IPS-20b (cell line): ENCODE data around the gene TMEM163.
"Not testable (repeated sequence)": the region's sequence is repeated elsewhere in the genome, so short reads cannot be mapped to it uniquely, and the experiment has no call there.

Source experiments
- H3K27ac ChIP-seq: one replicate; pipeline ENCODE4 v1.5.1; 2013; ENCODE audit warnings: low read length
- H3K27me3 ChIP-seq: 2 replicates; pipeline ENCODE4 v1.6.1; 2013; ENCODE audit warnings: mild to moderate bottlenecking, low read length, inconsistent platforms; ENCODE audit not compliant: insufficient read depth
- H3K36me3 ChIP-seq: 2 replicates; pipeline ENCODE4 v1.6.1; 2013; ENCODE audit warnings: low read depth, mild to moderate bottlenecking, inconsistent platforms, low read length, moderate library complexity; ENCODE audit not compliant: insufficient read depth
- H3K4me1 ChIP-seq: 2 replicates; pipeline ENCODE4 v1.6.1; 2013; ENCODE audit warnings: mild to moderate bottlenecking, control low read depth, inconsistent platforms, low read length, moderate library complexity; ENCODE audit not compliant: insufficient read depth
- H3K4me3 ChIP-seq: 2 replicates; pipeline ENCODE4 v1.5.1; 2013; ENCODE audit warnings: mild to moderate bottlenecking, low read length, inconsistent platforms
- H3K9ac ChIP-seq: 2 replicates; pipeline ENCODE4 v1.6.1; 2013; ENCODE audit warnings: low read depth, mild to moderate bottlenecking, inconsistent platforms, low read length, moderate library complexity
- H3K9me3 ChIP-seq: 2 replicates; pipeline ENCODE4 v1.6.1; 2013; ENCODE audit warnings: mild to moderate bottlenecking, low read depth, low read length, inconsistent platforms; ENCODE audit not compliant: insufficient read depth

Gene TMEM163

GRCh38 chr2:134656391-134656790 is 62.4 kb downstream of the TMEM163 start:
- H3K36me3 ChIP-seq, H3K4me3 ChIP-seq, H3K9me3 ChIP-seq, H3K9ac ChIP-seq, H3K4me1 ChIP-seq, H3K27ac ChIP-seq, H3K27me3 ChIP-seq: not testable (repeated sequence)

GRCh38 chr2:134648586-134648985 is 70.2 kb downstream of the TMEM163 start:
- H3K27ac ChIP-seq: no peak overlapping the region
- no peak overlapping the region for H3K9ac ChIP-seq
- H3K4me1 ChIP-seq: no peaks in the 10 kb centered on the region
- H3K9me3 ChIP-seq: no peaks in the 10 kb centered on the region
- no peaks in the 10 kb centered on the region for H3K36me3 ChIP-seq
- H3K4me3 ChIP-seq: no peak overlapping the region
- no peaks in the 10 kb centered on the region for H3K27me3 ChIP-seq

GRCh38 chr2:134647607-134648256 is 71.1 kb downstream of the TMEM163 start:
- Histone ChIP-seq H3K27me3 (no peaks in the 10 kb centered on the region), H3K36me3 (no peaks in the 10 kb centered on the region), H3K4me3 (no peak overlapping the region), H3K9me3 (no peaks in the 10 kb centered on the region), H3K9ac (no peak overlapping the region), H3K4me1 (no peaks in the 10 kb centered on the region), H3K27ac (no peak overlapping the region)

- no peak overlapping the region for H3K9ac ChIP-seq
- no peak overlapping the region for H3K27ac ChIP-seq
- H3K27me3 ChIP-seq: no peaks in the 10 kb centered on the region
- no peaks in the 10 kb centered on the region for H3K36me3 ChIP-seq
- no peaks in the 10 kb centered on the region for H3K9me3 ChIP-seq
- no peak overlapping the region for H3K4me3 ChIP-seq
- H3K4me1 ChIP-seq: no peaks in the 10 kb centered on the region
Observed at GRCh38 chr2:134642938-134643337, 75.9 kb downstream of the TMEM163 start.

- Histone ChIP-seq H3K27me3 (no peaks in the 10 kb centered on the region), H3K9ac (no peak overlapping the region), H3K36me3 (no peaks in the 10 kb centered on the region), H3K4me1 (no peaks in the 10 kb centered on the region), H3K4me3 (no peak overlapping the region), H3K9me3 (no peaks in the 10 kb centered on the region), H3K27ac (no peak overlapping the region)
Observed at GRCh38 chr2:134640494-134640893, 78.3 kb downstream of the TMEM163 start.

GRCh38 chr2:134639265-134639664 is 79.5 kb downstream of the TMEM163 start:
- Histone ChIP-seq H3K9ac (no peak overlapping the region), H3K27me3 (no peaks in the 10 kb centered on the region), H3K4me1 (no peaks in the 10 kb centered on the region), H3K4me3 (no peak overlapping the region), H3K27ac (no peak overlapping the region), H3K9me3 (no peaks in the 10 kb centered on the region), H3K36me3 (no peaks in the 10 kb centered on the region)

- Histone ChIP-seq H3K9ac (no peak overlapping the region), H3K27me3 (no peaks in the 10 kb centered on the region), H3K4me3 (no peak overlapping the region), H3K4me1 (no peaks in the 10 kb centered on the region), H3K36me3 (no peaks in the 10 kb centered on the region), H3K27ac (no peak overlapping the region), H3K9me3 (no peaks in the 10 kb centered on the region)
Observed at GRCh38 chr2:134636714-134637113, 82.1 kb downstream of the TMEM163 start.

GRCh38 chr2:134634054-134634753 is 84.6 kb downstream of the TMEM163 start:
- Histone ChIP-seq H3K36me3 (no peaks in the 10 kb centered on the region), H3K4me3 (no peak overlapping the region), H3K9ac (no peak overlapping the region), H3K4me1 (no peaks in the 10 kb centered on the region), H3K27ac (no peak overlapping the region), H3K9me3 (no peaks in the 10 kb centered on the region), H3K27me3 (no peaks in the 10 kb centered on the region)

- H3K4me1 ChIP-seq: no peaks in the 10 kb centered on the region
- H3K36me3 ChIP-seq: no peaks in the 10 kb centered on the region
- no peaks in the 10 kb centered on the region for H3K27me3 ChIP-seq
- no peaks in the 10 kb centered on the region for H3K9me3 ChIP-seq
- H3K4me3 ChIP-seq: no peak overlapping the region
- H3K9ac ChIP-seq: no peak overlapping the region
- H3K27ac ChIP-seq: no peak overlapping the region
Observed at GRCh38 chr2:134630504-134631159, 88.2 kb downstream of the TMEM163 start.

GRCh38 chr2:134628453-134628852 is 90.3 kb downstream of the TMEM163 start:
- H3K4me1 ChIP-seq: no peaks in the 10 kb centered on the region
- H3K27me3 ChIP-seq: no peaks in the 10 kb centered on the region
- no peak overlapping the region for H3K27ac ChIP-seq
- no peaks in the 10 kb centered on the region for H3K36me3 ChIP-seq
- H3K9me3 ChIP-seq: no peaks in the 10 kb centered on the region
- no peak overlapping the region for H3K4me3 ChIP-seq
- H3K9ac ChIP-seq: no peak overlapping the region

GRCh38 chr2:134626781-134627180 is 92.0 kb downstream of the TMEM163 start:
- Histone ChIP-seq H3K9ac (no peak overlapping the region), H3K36me3 (no peaks in the 10 kb centered on the region), H3K27me3 (no peaks in the 10 kb centered on the region), H3K4me1 (no peaks in the 10 kb centered on the region), H3K27ac (no peak overlapping the region), H3K4me3 (no peak overlapping the region), H3K9me3 (no peaks in the 10 kb centered on the region)

GRCh38 chr2:134625311-134625710 is 93.5 kb downstream of the TMEM163 start:
- Histone ChIP-seq H3K9ac (no peak overlapping the region), H3K27me3 (no peaks in the 10 kb centered on the region), H3K9me3 (no peaks in the 10 kb centered on the region), H3K4me3 (no peak overlapping the region), H3K4me1 (no peaks in the 10 kb centered on the region), H3K36me3 (no peaks in the 10 kb centered on the region), H3K27ac (no peak overlapping the region)
